ENCODE results near the gene OR10X1. TPM values are rescaled to one million over a fixed set of nuclear protein-coding genes. Genes with fewer than 3 reads are reported as not detected.

The OR10X1 gene, protein sequence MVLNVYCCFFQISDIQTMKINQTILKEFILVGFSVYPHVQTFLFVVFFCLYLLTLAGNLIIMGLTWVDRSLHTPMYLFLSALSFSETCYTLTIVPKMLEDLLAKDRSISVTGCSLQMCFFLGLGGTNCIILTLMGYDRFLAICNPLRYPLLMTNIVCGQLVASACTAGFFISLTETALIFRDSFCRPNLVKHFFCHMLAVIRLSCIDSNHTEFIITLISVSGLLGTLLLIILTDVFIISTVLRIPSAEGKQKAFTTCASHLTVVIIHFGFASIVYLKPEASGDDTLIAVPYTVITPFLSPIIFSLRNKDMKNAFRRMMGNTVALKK
- total RNA-seq (2022; extraction: Qiagen RNA extraction; ENCODE audit: low read depth) = not detected in 5 replicates

DNA sequence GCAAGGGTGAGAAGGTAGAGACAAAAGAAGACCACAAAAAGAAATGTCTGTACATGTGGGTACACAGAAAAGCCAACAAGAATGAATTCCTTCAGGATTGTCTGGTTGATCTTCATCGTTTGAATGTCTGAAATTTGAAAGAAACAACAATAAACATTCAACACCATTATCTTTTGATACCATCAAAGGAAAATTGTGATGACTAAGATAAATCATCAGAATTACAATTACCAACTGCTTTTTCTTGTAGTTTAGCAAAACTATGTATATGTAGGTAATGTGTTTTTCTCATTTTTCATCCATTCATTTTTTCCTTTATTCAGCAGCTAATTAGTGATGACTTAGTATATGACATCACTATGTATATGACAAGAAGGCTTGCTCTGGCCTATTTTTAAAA is at the start of gene OR10X1:
Gene OR10X1, minus strand, starts transcription at position 167 of the 400 bp plus-strand sequence. Its CDS starts 0 bp downstream, at position 167.

DNA sequence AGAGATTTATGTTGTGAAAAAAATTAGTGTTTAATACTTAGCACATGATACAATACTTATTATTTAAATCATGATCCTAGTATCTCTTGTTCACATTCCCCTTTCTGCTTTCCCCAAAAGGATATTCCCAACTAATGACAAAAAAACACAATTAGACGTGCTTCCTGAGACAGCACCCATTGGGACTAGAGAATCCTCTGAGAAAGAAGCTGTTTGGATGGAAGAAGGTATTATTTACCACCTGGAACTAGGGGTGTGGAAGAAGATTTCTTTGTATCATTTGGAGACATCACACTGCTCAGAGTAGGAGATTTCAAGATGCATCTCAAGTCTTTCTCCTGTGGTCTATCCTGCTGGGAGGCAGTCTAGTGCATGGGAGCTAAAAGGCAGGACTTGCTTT is 25.3 kb upstream of the OR10X1 start, which contains the start of gene OR10Z1:
Gene OR10Z1, plus strand, starts transcription at position 301 of the 400 bp plus-strand sequence. CDS start 1,171 bp downstream, outside the sequence.

DNA sequence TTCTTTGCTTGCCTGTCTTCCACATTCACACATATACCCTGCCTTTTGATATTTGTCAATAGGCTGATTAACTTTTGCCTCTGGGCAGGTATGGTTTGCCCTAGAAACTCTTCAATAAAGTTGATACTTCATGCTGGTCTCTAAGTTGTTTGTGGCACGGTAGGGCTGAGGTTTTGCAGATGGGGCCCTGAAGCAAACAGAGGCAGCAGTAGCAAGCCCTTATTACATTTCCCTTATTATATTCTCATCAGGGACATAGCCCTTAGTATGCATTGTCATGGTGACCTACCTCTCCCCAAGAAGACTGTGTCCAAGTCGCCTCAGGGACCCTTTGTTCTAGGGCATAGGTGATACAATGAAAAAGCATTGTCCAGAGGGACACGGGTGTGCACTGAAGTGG is 9.2 kb downstream of the OR10X1 start, which contains the start of gene OR6P1:
Gene OR6P1, minus strand, starts transcription at position 101 of the 400 bp plus-strand sequence. CDS start 6,976 bp downstream, outside the sequence.

DNA sequence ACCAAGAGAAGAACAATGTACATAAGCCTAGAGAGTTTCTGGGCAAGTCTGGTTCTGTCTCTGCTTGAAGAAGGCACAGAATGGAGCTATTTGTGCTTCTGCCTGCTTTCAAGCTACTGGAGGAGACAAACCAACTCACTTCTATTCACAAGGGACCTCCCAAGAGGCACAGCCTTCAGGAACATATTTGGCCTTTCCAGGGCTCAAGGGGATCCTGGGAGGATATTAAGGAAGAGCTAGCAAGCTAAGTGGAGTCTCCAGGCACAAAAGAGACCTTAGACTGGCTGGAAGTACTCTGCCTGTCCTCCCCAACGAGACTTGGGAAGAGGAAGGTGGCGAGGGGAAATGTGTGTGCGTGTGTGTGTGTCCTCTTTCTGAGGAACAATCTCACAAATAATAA is 25.3 kb downstream of the OR10X1 start, which contains the start of gene OR6Y1:
Gene OR6Y1, minus strand, starts transcription at position 54 of the 400 bp plus-strand sequence. CDS start 6,300 bp downstream, outside the sequence.

Other genes starting within 250 kb of the OR10X1 start
- not detected in 5 replicates for gene CD1B, start 248.4 kb downstream of the OR10X1 start, total RNA-seq (2022; extraction: Qiagen RNA extraction; ENCODE audit: low read depth)
- not detected in 5 replicates for gene CD1E, start 226.0 kb downstream of the OR10X1 start, total RNA-seq (2022; extraction: Qiagen RNA extraction; ENCODE audit: low read depth)
- gene OR10T2, start 180.4 kb downstream of the OR10X1 start, total RNA-seq (2022; extraction: Qiagen RNA extraction; ENCODE audit: low read depth) = not detected in 5 replicates
- not detected in 5 replicates for gene OR10K2, start 153.7 kb downstream of the OR10X1 start, total RNA-seq (2022; extraction: Qiagen RNA extraction; ENCODE audit: low read depth)
- not detected in 5 replicates for gene OR10K1, start 118.1 kb downstream of the OR10X1 start, total RNA-seq (2022; extraction: Qiagen RNA extraction; ENCODE audit: low read depth)
- gene OR10R2, start 107.7 kb downstream of the OR10X1 start, total RNA-seq (2022; extraction: Qiagen RNA extraction; ENCODE audit: low read depth) = not detected in 5 replicates
- not detected in 5 replicates for gene OR6Y1, start 25.5 kb downstream of the OR10X1 start, total RNA-seq (2022; extraction: Qiagen RNA extraction; ENCODE audit: low read depth)
- not detected in 5 replicates for gene OR6P1, start 9.3 kb downstream of the OR10X1 start, total RNA-seq (2022; extraction: Qiagen RNA extraction; ENCODE audit: low read depth)
- gene OR10Z1, start 25.4 kb upstream of the OR10X1 start, total RNA-seq (2022; extraction: Qiagen RNA extraction; ENCODE audit: low read depth) = not detected in 5 replicates
- not detected in 5 replicates for gene SPTA1, start 106.8 kb upstream of the OR10X1 start, total RNA-seq (2022; extraction: Qiagen RNA extraction; ENCODE audit: low read depth)
- gene OR6K2, start 120.8 kb upstream of the OR10X1 start, total RNA-seq (2022; extraction: Qiagen RNA extraction; ENCODE audit: low read depth) = not detected in 5 replicates
- gene OR6K3, start 140.8 kb upstream of the OR10X1 start, total RNA-seq (2022; extraction: Qiagen RNA extraction; ENCODE audit: low read depth) = not detected in 5 replicates
- gene OR6K6, start 174.8 kb upstream of the OR10X1 start, total RNA-seq (2022; extraction: Qiagen RNA extraction; ENCODE audit: low read depth) = not detected in 5 replicates
- not detected in 5 replicates for gene OR6N1, start 192.3 kb upstream of the OR10X1 start, total RNA-seq (2022; extraction: Qiagen RNA extraction; ENCODE audit: low read depth)
- not detected in 5 replicates for gene OR6N2, start 201.3 kb upstream of the OR10X1 start, total RNA-seq (2022; extraction: Qiagen RNA extraction; ENCODE audit: low read depth)